Effector CD4-positive, alpha-beta T cell (primary cell): Measurements from ENCODE around the gene CORO1C.
A peak's percentile ranks its signal among the peaks of the same experiment; 100 is the strongest.
"Not testable (repeated sequence)": the region's sequence is repeated elsewhere in the genome, so short reads cannot be mapped to it uniquely, and the experiment has no call there.

ENCODE experiments used
- DNase-seq: peaks from one replicate; pipeline ENCODE4 v3.0.0-alpha.2; 2020

Gene CORO1C

GRCh38 chr12:108753976-108754375 lies 22.7 kb upstream of the CORO1C start:
- DNase-seq = no peak

- no peak for DNase-seq
Observed at GRCh38 chr12:108752387-108752786, 21.1 kb upstream of the CORO1C start.

DNA sequence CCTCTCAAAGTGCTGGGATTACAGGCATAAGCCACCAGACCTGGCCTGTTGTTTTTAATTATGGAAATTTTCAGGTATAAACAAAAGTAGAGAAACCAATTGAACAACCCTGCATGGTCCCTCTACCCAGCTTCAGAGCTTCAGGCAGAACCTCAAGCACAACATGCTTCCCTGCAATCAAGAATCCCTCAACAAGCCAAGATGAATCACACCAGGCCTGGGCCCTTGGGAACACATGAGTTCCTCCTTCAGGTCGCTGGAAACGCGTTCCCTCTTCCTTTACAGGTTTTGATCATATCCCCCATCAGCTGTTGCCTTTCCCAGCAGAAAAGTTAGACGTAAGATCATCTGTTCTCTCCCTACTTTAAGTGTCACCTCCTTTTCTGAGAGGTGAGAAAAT lies 20.5 kb upstream of the CORO1C start:
- DNase-seq = no peak

- not testable (repeated sequence) for DNase-seq
Observed at GRCh38 chr12:108751003-108751402, 19.7 kb upstream of the CORO1C start.

DNA sequence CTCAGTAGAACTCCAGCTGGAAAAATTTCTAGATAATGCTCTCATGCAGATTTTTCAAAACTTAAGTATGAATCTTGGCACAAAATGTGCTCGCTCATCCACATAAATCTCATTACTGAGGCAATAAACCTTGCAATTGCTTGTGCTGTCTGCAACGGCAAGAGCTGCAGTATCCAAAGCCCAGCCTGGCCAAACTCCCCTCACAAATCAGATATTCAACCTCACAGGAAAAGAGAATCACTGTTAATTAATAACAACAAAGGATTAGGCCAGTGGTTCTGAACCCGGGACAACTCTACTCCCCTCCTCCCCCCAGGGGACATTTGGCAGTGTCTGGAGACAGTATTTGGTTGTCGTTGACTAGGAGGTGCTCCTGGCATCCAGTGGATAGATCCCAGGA lies 19.2 kb upstream of the CORO1C start:
- no peak for DNase-seq

GRCh38 chr12:108747563-108747962 lies 16.2 kb upstream of the CORO1C start:
- DNase-seq = no peak

DNA sequence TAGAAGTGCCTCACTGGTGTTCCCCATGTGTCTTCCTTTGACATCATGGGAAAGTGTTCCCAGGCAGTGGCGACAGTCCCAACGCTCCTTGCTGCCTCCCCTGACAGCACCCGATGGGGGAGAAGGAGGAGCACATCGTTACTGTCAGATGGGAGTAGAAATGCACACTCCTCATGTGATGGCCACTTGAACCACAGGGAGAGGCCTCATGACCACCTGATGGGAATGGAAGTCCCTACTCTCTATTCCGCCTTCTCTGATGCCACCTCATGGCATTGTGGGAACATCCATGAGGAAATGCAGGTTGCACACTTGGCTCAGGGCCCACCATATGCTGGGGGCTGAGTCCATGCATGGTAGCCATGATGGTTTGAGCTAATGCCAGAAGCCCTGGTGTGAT lies 14.3 kb upstream of the CORO1C start:
- no peak for DNase-seq

GRCh38 chr12:108744021-108744897 lies 12.9 kb upstream of the CORO1C start:
- DNase-seq = no peak

DNA sequence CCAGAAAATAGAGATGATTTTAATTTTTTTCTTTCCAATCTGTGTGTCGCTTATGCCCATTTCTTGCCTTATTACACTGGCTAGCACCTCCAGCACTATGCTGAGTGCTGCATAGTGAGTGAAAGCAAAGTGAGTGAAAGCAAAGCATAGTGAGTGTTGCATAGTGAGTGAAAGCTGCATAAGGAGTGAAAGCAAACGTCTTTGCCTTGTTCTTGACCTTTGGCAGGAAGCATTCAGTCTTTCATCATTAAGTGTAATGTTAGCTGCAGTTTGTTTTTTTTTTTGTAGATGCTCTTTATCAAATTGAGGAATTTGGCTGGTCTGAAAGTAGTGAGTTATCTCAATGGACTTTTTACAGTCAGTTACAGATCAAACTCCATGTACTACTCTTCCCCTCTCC lies 6.9 kb upstream of the CORO1C start:
- no peak for DNase-seq

DNA sequence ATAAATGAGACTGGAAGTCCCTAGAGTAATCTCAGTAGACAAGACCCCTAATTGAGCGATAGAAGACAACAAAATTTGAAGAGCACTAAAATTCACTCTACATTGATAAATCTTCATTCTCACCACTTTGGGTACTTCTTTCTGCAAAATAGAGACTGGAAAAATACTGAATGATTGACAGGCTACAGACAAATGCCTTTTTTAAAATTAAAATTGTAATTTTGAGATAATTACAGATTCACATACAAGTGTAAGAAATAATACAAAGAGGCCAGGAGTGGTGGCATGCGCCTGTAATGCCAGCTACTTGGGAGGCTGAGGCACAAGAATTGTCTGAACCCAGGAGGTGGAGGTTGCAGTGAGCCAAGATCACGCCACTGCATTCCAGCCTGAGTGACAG lies 4.5 kb upstream of the CORO1C start:
- no peak for DNase-seq

GRCh38 chr12:108734200-108734906 lies 3.0 kb upstream of the CORO1C start:
- DNase-seq = no peak

DNA sequence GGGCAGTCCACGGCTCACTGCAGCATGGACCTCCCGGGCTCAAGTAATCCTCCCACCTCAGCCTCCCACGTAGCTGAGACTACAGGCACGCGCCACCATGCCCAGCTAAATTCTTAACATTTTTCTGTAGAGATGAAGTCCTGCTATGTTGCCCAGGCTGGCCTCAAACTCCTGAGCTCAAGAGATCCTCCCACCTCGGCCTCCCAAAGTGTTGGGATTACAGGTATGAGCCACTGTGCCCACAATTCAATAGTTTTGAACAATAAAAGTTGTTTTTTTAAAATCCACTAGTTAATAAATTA lies 1.9 kb upstream of the CORO1C start:
- DNase-seq = not testable (repeated sequence)

GRCh38 chr12:108732489-108733229 lies 1.3 kb upstream of the CORO1C start:
- DNase-seq = no peak

- DNase-seq = peak; percentile 94
Observed at GRCh38 chr12:108731866-108732461, 646 bp upstream of the CORO1C start.

GRCh38 chr12:108730365-108731104 lies 783 bp downstream of the CORO1C start:
- DNase-seq = peak; percentile 10

GRCh38 chr12:108729612-108730364 lies 1.5 kb downstream of the CORO1C start:
- no peak for DNase-seq

- DNase-seq = no peak
Observed at GRCh38 chr12:108728820-108729611, 2.3 kb downstream of the CORO1C start.

- DNase-seq = no peak
Observed at GRCh38 chr12:108727868-108728735, 3.2 kb downstream of the CORO1C start.

GRCh38 chr12:108727161-108727560 lies 4.2 kb downstream of the CORO1C start:
- DNase-seq = no peak

DNA sequence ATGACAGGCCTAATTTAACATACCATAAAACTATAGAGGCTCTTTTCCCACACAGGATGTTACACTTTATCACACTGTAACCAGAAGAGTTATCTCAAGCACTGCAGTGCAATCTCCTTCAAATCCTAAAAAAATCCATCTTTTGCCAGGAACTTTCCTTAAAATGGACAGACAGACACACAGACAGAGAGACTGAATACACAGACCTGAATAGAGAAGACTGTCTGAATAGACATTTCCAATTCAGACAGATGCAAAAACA lies 6.5 kb downstream of the CORO1C start:
- DNase-seq = no peak
